SU-DHL-6 (cell line): ENCODE data around the gene FOXF2.

Experiments used
- H2AFZ ChIP-seq: fragments of 200-600 bp; sonication (generic); 2 replicates; pipeline ENCODE4 v1.6.1; 2014; ENCODE audit warnings: low read depth, mild to moderate bottlenecking, moderate library complexity, mixed read lengths, antibody characterized with exemption, low read length; ENCODE audit not compliant: severe bottlenecking
- H3F3A ChIP-seq: fragments of 200-600 bp; shearing (Covaris generic); 2 replicates; pipeline ENCODE4 v1.6.0; 2016; ENCODE audit warnings: antibody characterized with exemption, mild to moderate bottlenecking; ENCODE audit not compliant: insufficient read depth
- H3K27ac ChIP-seq: fragments of 200-600 bp; sonication (generic); 2 replicates; pipeline ENCODE4 v1.5.1; 2016; ENCODE audit warnings: low read depth, mild to moderate bottlenecking, low read length, moderate library complexity, mixed read lengths
- H3K27me3 ChIP-seq: fragments of 200-600 bp; sonication (generic), shearing (Covaris generic); 2 replicates; pipeline ENCODE4 v1.6.0; 2014; ENCODE audit warnings: mild to moderate bottlenecking, low read length
- H3K36me3 ChIP-seq: fragments of 200-600 bp; sonication (generic); 2 replicates; pipeline ENCODE4 v1.6.1; 2014; ENCODE audit warnings: mild to moderate bottlenecking, low read length, mixed read lengths
- H3K4me2 ChIP-seq: fragments of 300-600, 200-600 bp; shearing (Covaris generic), sonication (generic); 2 replicates; pipeline ENCODE4 v1.6.0; 2014; ENCODE audit warnings: low read length, low read depth, mild to moderate bottlenecking; ENCODE audit not compliant: poor library complexity, severe bottlenecking
- H3K4me3 ChIP-seq: fragments of 200-600 bp; sonication (generic); 2 replicates; pipeline ENCODE4 v1.5.1; 2014; ENCODE audit warnings: antibody characterized with exemption, low read length, mild to moderate bottlenecking, mixed read lengths; ENCODE audit not compliant: insufficient read depth, poor library complexity, severe bottlenecking
- H3K79me2 ChIP-seq: fragments of 200-600 bp; sonication (generic); 2 replicates; pipeline ENCODE4 v1.6.1; 2014; ENCODE audit warnings: mild to moderate bottlenecking, low read length, moderate library complexity; ENCODE audit not compliant: insufficient read depth
- H3K9ac ChIP-seq: fragments of 200-600 bp; sonication (generic); 2 replicates; pipeline ENCODE4 v1.7.0; 2014; ENCODE audit warnings: mild to moderate bottlenecking, low read length
- H3K9me2 ChIP-seq: fragments of 200-600 bp; sonication (generic); replicated peaks from 2 replicates; pipeline ENCODE4 v1.6.1; 2014; ENCODE audit warnings: low read length; ENCODE audit not compliant: insufficient read depth
- H3K9me3 ChIP-seq: fragments of 200-600 bp; sonication (generic); 2 replicates; pipeline ENCODE4 v1.6.1; 2014; ENCODE audit warnings: low read length, mixed read lengths; ENCODE audit not compliant: insufficient read depth
- H4K20me1 ChIP-seq: fragments of 200-600 bp; sonication (generic); 2 replicates; pipeline ENCODE4 v1.6.1; 2014; ENCODE audit warnings: low read depth, mild to moderate bottlenecking, antibody characterized with exemption, low read length, moderate library complexity, mixed read lengths
- CTCF ChIP-seq: fragments of 200-600 bp; sonication (generic); IDR thresholded peaks from one replicate; pipeline ENCODE4 v1.5.1; 2017; ENCODE audit warnings: antibody characterized with exemption, mild to moderate bottlenecking, low read length, moderate library complexity; ENCODE audit not compliant: insufficient read depth, poor library complexity, severe bottlenecking
- EZH2phosphoT487 ChIP-seq: fragments of 200-600 bp; sonication (generic), shearing (Covaris generic); conservative IDR thresholded peaks from 2 replicates; pipeline ENCODE4 v1.6.1; 2018; ENCODE audit warnings: mild to moderate bottlenecking, antibody characterized with exemption, low read length, moderate library complexity, mixed read lengths

The FOXF2 gene

GRCh38 chr6:1392813-1393640, 3.7 kb downstream of the FOXF2 start:
- no peak overlapping the region for H3K27ac ChIP-seq
- no peaks in the 10 kb centered on the region for H4K20me1 ChIP-seq
- H3K27me3 ChIP-seq, result no peaks in the 10 kb centered on the region
- no peak overlapping the region for H3K4me2 ChIP-seq
- H3K9me2 ChIP-seq, result no peaks in the 10 kb centered on the region
- TF ChIP-seq EZH2phosphoT487 (no peak), CTCF (no peak)
- no peak overlapping the region for H3K9ac ChIP-seq
- H3K36me3 ChIP-seq, result no peaks in the 10 kb centered on the region
- H3F3A ChIP-seq, result no peaks in the 10 kb centered on the region
- H3K9me3 ChIP-seq, result no peaks in the 10 kb centered on the region
- no peak overlapping the region for H2AFZ ChIP-seq
- no peak overlapping the region for H3K4me3 ChIP-seq
- H3K79me2 ChIP-seq, result no peaks in the 10 kb centered on the region

GRCh38 chr6:1393641-1394283, 4.4 kb downstream of the FOXF2 start:
- TF ChIP-seq EZH2phosphoT487 (no peak), CTCF (no peak)
- Histone ChIP-seq H3K27me3 (no peaks in the 10 kb centered on the region), H3K9ac (no peak overlapping the region), H3K9me2 (no peaks in the 10 kb centered on the region), H3K79me2 (no peaks in the 10 kb centered on the region), H3F3A (no peaks in the 10 kb centered on the region), H4K20me1 (no peaks in the 10 kb centered on the region), H3K4me2 (no peak overlapping the region), H3K9me3 (no peaks in the 10 kb centered on the region), H3K36me3 (no peaks in the 10 kb centered on the region), H2AFZ (no peak overlapping the region), H3K27ac (no peak overlapping the region), H3K4me3 (no peak overlapping the region)

- Histone ChIP-seq H3K9me3 (no peaks in the 10 kb centered on the region), H3K27me3 (no peaks in the 10 kb centered on the region), H2AFZ (no peak overlapping the region), H3K79me2 (no peaks in the 10 kb centered on the region), H3K9ac (no peak overlapping the region), H3K27ac (no peak overlapping the region), H3F3A (no peaks in the 10 kb centered on the region), H3K4me3 (no peak overlapping the region), H3K9me2 (no peaks in the 10 kb centered on the region), H3K4me2 (no peak overlapping the region), H4K20me1 (no peaks in the 10 kb centered on the region), H3K36me3 (no peaks in the 10 kb centered on the region)
- no peak for TF ChIP-seq CTCF
- no peak for TF ChIP-seq EZH2phosphoT487
Observed at GRCh38 chr6:1394514-1395463, 5.4 kb downstream of the FOXF2 start.
